ENCODE measurements around the gene TRIP12.
A peak's percentile ranks its signal among the peaks of the same experiment; 100 is the strongest.
"Not testable (repeated sequence)": the region's sequence is repeated elsewhere in the genome, so short reads cannot be mapped to it uniquely, and the experiment has no call there.

The TRIP12 gene

GRCh38 chr2:229831805-229832509, 89.9 kb downstream of the TRIP12 start:
- no peak for DNase-seq (ENCODE audit: low read depth)

GRCh38 chr2:229825476-229825875, 96.3 kb downstream of the TRIP12 start:
- no peak for DNase-seq (ENCODE audit: low read depth)

- DNase-seq (ENCODE audit: low read depth): no peak
Observed at GRCh38 chr2:229821316-229821715, 100.5 kb downstream of the TRIP12 start.

GRCh38 chr2:229818230-229818629, 103.6 kb downstream of the TRIP12 start:
- DNase-seq (ENCODE audit: low read depth): no peak

GRCh38 chr2:229815858-229816257, 106.0 kb downstream of the TRIP12 start:
- no peak for DNase-seq (ENCODE audit: low read depth)

GRCh38 chr2:229815342-229815741, 106.5 kb downstream of the TRIP12 start:
- no peak for DNase-seq (ENCODE audit: low read depth)

- no peak for DNase-seq (ENCODE audit: low read depth)
Observed at GRCh38 chr2:229810786-229811185, 111.0 kb downstream of the TRIP12 start.

- DNase-seq (ENCODE audit: low read depth): no peak
Observed at GRCh38 chr2:229805559-229805958, 116.2 kb downstream of the TRIP12 start.

- DNase-seq (ENCODE audit: low read depth): no peak
Observed at GRCh38 chr2:229802785-229803184, 119.0 kb downstream of the TRIP12 start.

- DNase-seq (ENCODE audit: low read depth): peak; percentile 42
Observed at GRCh38 chr2:229800997-229801754, 120.6 kb downstream of the TRIP12 start.

GRCh38 chr2:229798446-229799155, 123.2 kb downstream of the TRIP12 start:
- no peak for DNase-seq (ENCODE audit: low read depth)

GRCh38 chr2:229795058-229795457, 126.8 kb downstream of the TRIP12 start:
- DNase-seq (ENCODE audit: low read depth): no peak

GRCh38 chr2:229794636-229795035, 127.2 kb downstream of the TRIP12 start:
- DNase-seq (ENCODE audit: low read depth): no peak

GRCh38 chr2:229786289-229786688, 135.5 kb downstream of the TRIP12 start:
- not testable (repeated sequence) for DNase-seq (ENCODE audit: low read depth)

- peak; percentile 18 for DNase-seq (ENCODE audit: low read depth)
Observed at GRCh38 chr2:229784791-229785190, 137.0 kb downstream of the TRIP12 start.

GRCh38 chr2:229783108-229783721, 138.6 kb downstream of the TRIP12 start:
- DNase-seq (ENCODE audit: low read depth): no peak

- peak; percentile 24 for DNase-seq (ENCODE audit: low read depth)
Observed at GRCh38 chr2:229780856-229781773, 140.7 kb downstream of the TRIP12 start.

- DNase-seq (ENCODE audit: low read depth): no peak
Observed at GRCh38 chr2:229779650-229780049, 142.2 kb downstream of the TRIP12 start.

- DNase-seq (ENCODE audit: low read depth): no peak
Observed at GRCh38 chr2:229777716-229778115, 144.1 kb downstream of the TRIP12 start.

GRCh38 chr2:229775614-229776313, 146.0 kb downstream of the TRIP12 start:
- DNase-seq (ENCODE audit: low read depth): no peak

- DNase-seq (ENCODE audit: low read depth): no peak
Observed at GRCh38 chr2:229774237-229774636, 147.6 kb downstream of the TRIP12 start.
